DND-41 (cell line): Measurements from ENCODE around the gene NDOR1.

ENCODE experiments used
- ATAC-seq: fragments of 200-7000 bp; cut with Tn5 transposase; 3 replicates; pipeline ENCODE4 v1.9.1; 2021; ENCODE audit warnings: low read depth; ENCODE audit not compliant: insufficient read depth
- DNase-seq: peaks from one replicate; pipeline ENCODE4 v3.0.0-alpha.2; 2020
- H2AFZ ChIP-seq: 2 replicates; pipeline ENCODE4 v1.6.0; 2012; ENCODE audit warnings: low read depth, low read length
- H3K27ac ChIP-seq: 2 replicates; pipeline ENCODE4 v1.5.1; 2012; ENCODE audit warnings: low read length, inconsistent platforms
- H3K27me3 ChIP-seq: fragments of 200-600 bp; sonication (generic); 2 replicates; pipeline ENCODE4 v1.6.0; 2012; ENCODE audit warnings: low read length, mild to moderate bottlenecking, inconsistent platforms; ENCODE audit not compliant: insufficient read depth, poor library complexity
- H3K36me3 ChIP-seq: 2 replicates; pipeline ENCODE4 v1.5.1; 2012; ENCODE audit warnings: low read length, inconsistent platforms; ENCODE audit not compliant: insufficient read depth
- H3K4me1 ChIP-seq: 2 replicates; pipeline ENCODE4 v1.5.1; 2012; ENCODE audit warnings: mild to moderate bottlenecking, low read length; ENCODE audit not compliant: insufficient read depth
- H3K4me2 ChIP-seq: 2 replicates; pipeline ENCODE4 v1.6.0; 2012; ENCODE audit warnings: mild to moderate bottlenecking, moderate library complexity, low read length, inconsistent platforms; ENCODE audit not compliant: insufficient read depth
- H3K4me3 ChIP-seq, 2 experiments: fragments of 200-600 bp in 1 of 2; shearing (Covaris generic) in 1 of 2; 2 replicates each; pipeline ENCODE4 v1.5.1; 2012 to 2016; ENCODE audit warnings: inconsistent platforms in 2 of 2, low read length in 2 of 2, mild to moderate bottlenecking in 2 of 2, low read depth in 1 of 2, moderate library complexity in 1 of 2
- H3K79me2 ChIP-seq: 2 replicates; pipeline ENCODE4 v1.6.0; 2012; ENCODE audit warnings: low read length, inconsistent platforms; ENCODE audit not compliant: insufficient read depth
- H3K9ac ChIP-seq: 2 replicates; pipeline ENCODE4 v1.6.0; 2012; ENCODE audit warnings: low read depth, mild to moderate bottlenecking, inconsistent platforms, low read length, moderate library complexity
- H3K9me3 ChIP-seq: 2 replicates; pipeline ENCODE4 v1.5.1; 2012; ENCODE audit warnings: low read length, moderate library complexity, mild to moderate bottlenecking, inconsistent platforms; ENCODE audit not compliant: insufficient read depth, severe bottlenecking
- H4K20me1 ChIP-seq: 2 replicates; pipeline ENCODE4 v1.6.0; 2012; ENCODE audit warnings: low read length; ENCODE audit not compliant: insufficient read depth
- EZH2 ChIP-seq: IDR thresholded peaks from 3 replicates; pipeline ENCODE4 v1.6.1; 2012; ENCODE audit warnings: borderline replicate concordance, low read depth, mild to moderate bottlenecking, moderate library complexity, low read length, inconsistent platforms; ENCODE audit not compliant: severe bottlenecking
- TF ChIP-seq, protein P1 (sequence below): IDR thresholded peaks from 2 replicates; pipeline ENCODE4 v1.5.1; 2012; ENCODE audit warnings: borderline replicate concordance, low read length, moderate library complexity, mild to moderate bottlenecking; ENCODE audit not compliant: poor library complexity, severe bottlenecking; ENCODE audit errors: extremely low read depth

The NDOR1 gene

DNA sequence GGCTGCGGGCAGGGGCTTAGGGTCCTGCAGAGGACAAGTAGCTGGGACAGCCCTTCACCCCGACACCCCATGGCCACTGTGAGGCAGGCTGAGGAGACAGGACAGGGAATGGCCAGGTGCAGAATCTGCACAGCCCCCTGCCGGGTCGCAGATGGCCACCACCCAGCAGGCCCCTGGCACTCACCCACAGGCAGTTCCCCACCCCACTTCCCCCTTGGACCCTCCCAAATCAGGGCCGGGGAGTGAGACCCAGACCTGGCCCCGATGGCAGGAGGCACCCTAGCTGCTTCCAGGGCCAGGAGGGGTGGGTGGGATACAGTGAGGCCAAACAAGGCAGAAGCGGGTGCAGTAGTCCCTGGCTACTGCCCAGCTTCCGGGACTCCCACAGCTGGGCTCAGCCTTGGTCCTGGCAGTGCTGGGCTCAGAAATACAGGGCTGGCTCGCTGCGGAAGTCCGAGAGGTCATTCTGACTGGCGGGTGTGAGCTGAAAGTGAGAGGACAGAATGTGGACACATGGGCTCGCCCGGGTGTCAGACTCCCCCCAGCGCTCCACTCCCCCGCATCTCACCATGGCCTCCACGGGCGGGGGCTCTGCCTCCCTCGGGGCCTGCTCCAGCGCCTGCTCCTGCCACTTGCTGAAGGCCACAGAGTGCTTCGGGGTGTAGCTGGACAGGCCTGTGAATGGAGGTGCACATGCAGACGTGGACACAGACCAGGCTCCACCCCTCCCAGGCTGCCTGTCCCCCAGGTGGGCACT lies 13.6 kb upstream of the NDOR1 start:
- peaks cover 30% of the 10 kb centered on the region for H3K4me1 ChIP-seq
- DNase-seq (no peak), ATAC-seq (no peak)
- H4K20me1 ChIP-seq = peaks cover 31% of the 10 kb centered on the region
- H3K4me3 ChIP-seq = no peak overlapping the region
- peaks cover 34% of the 10 kb centered on the region for H3K79me2 ChIP-seq
- TF ChIP-seq, protein P1, sequence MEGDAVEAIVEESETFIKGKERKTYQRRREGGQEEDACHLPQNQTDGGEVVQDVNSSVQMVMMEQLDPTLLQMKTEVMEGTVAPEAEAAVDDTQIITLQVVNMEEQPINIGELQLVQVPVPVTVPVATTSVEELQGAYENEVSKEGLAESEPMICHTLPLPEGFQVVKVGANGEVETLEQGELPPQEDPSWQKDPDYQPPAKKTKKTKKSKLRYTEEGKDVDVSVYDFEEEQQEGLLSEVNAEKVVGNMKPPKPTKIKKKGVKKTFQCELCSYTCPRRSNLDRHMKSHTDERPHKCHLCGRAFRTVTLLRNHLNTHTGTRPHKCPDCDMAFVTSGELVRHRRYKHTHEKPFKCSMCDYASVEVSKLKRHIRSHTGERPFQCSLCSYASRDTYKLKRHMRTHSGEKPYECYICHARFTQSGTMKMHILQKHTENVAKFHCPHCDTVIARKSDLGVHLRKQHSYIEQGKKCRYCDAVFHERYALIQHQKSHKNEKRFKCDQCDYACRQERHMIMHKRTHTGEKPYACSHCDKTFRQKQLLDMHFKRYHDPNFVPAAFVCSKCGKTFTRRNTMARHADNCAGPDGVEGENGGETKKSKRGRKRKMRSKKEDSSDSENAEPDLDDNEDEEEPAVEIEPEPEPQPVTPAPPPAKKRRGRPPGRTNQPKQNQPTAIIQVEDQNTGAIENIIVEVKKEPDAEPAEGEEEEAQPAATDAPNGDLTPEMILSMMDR = no peak
- no peak for TF ChIP-seq EZH2
- no peak overlapping the region for H3K9ac ChIP-seq
- H3K4me2 ChIP-seq = no peak overlapping the region
- no peak overlapping the region for H3K27ac ChIP-seq
- H3K36me3 ChIP-seq = peaks cover 32% of the 10 kb centered on the region
- no peaks in the 10 kb centered on the region for H3K9me3 ChIP-seq
- H2AFZ ChIP-seq = no peak overlapping the region
- no peaks in the 10 kb centered on the region for H3K27me3 ChIP-seq

DNA sequence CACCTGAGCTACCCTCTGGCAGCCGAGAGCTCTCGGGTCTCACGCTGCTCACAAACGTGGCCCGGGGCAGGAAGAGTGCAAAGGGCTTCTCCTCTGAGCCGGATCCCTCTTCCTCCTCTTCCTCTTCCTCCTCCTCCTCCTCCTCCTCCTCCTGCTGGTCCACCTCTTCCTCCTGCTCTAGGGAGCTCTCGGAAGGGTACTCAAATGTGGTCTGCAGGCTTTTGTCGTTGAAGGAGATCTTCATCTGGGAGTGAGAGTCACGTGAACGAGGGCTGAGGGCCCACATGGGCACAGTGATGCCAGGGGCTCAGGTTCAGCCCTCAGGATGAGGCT lies 13.1 kb upstream of the NDOR1 start:
- Histone ChIP-seq H3K4me1 (peaks cover 26% of the 10 kb centered on the region), H3K9me3 (no peaks in the 10 kb centered on the region), H3K27ac (no peak overlapping the region), H3K36me3 (peaks cover 28% of the 10 kb centered on the region), H3K9ac (no peak overlapping the region), H3K4me3 (no peak overlapping the region), H2AFZ (no peak overlapping the region), H3K79me2 (peaks cover 30% of the 10 kb centered on the region), H4K20me1 (peaks cover 29% of the 10 kb centered on the region), H3K4me2 (no peak overlapping the region), H3K27me3 (no peaks in the 10 kb centered on the region)
- no peak for ATAC-seq
- no peak for DNase-seq
- TF ChIP-seq, protein P1 = no peak
- no peak for TF ChIP-seq EZH2

DNA sequence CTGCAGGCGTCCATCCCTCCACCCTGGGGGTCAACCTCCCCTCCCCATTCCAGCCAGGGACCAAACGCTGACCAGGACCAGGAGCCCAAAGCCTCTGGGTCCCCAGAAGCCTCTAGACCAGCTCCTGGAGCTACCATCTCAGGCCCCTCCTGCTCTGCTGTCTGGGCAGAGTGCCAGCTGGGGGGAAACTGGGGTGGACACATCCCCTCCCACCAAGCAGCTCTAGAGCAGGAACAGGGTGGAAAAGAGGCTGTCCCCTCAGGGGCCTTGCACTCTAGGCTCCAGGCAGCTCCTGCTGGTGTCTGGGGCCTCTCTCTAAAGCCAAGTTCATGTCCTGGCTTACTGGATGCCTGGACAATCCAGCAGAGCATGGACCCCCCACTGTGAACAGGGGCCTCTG lies 12.6 kb upstream of the NDOR1 start:
- H3K4me3 ChIP-seq = no peak overlapping the region
- peaks cover 26% of the 10 kb centered on the region for H3K4me1 ChIP-seq
- peaks cover 28% of the 10 kb centered on the region for H3K36me3 ChIP-seq
- H3K27me3 ChIP-seq = no peaks in the 10 kb centered on the region
- TF ChIP-seq EZH2 = no peak
- TF ChIP-seq, protein P1 = no peak
- H3K9me3 ChIP-seq = no peaks in the 10 kb centered on the region
- peaks cover 34% of the 10 kb centered on the region for H4K20me1 ChIP-seq
- DNase-seq (no peak), ATAC-seq (no peak)
- H3K27ac ChIP-seq = no peak overlapping the region
- peaks cover 30% of the 10 kb centered on the region for H3K79me2 ChIP-seq
- H2AFZ ChIP-seq = no peak overlapping the region
- no peak overlapping the region for H3K9ac ChIP-seq
- H3K4me2 ChIP-seq = no peak overlapping the region

DNA sequence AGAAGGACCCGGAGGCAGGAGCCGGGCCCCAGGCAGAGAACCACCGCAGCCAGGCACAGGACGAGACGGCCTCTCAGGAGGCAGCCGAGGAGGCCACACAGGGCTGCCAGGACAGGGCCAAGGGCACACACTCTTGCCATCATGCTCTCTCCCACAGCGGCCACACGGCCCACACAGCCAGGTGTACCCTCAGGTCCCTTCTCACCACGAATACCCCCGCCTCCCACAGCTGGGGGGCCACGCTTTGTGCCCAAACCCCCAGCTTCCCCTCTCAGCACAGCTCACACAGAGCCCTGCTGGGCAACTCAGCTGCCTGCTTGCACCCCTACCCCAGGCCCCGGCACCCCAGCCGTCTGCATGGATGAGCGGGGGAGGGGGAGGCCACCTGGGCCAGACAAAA lies 11.7 kb upstream of the NDOR1 start:
- H4K20me1 ChIP-seq = peaks cover 36% of the 10 kb centered on the region
- DNase-seq (no peak), ATAC-seq (no peak)
- no peaks in the 10 kb centered on the region for H3K27me3 ChIP-seq
- no peaks in the 10 kb centered on the region for H3K9me3 ChIP-seq
- no peak overlapping the region for H2AFZ ChIP-seq
- no peak overlapping the region for H3K27ac ChIP-seq
- H3K4me3 ChIP-seq = no peak overlapping the region
- no peak overlapping the region for H3K4me2 ChIP-seq
- H3K4me1 ChIP-seq = peaks cover 35% of the 10 kb centered on the region
- H3K36me3 ChIP-seq = peaks cover 27% of the 10 kb centered on the region
- H3K9ac ChIP-seq = no peak overlapping the region
- TF ChIP-seq EZH2 = no peak
- TF ChIP-seq, protein P1 = no peak
- H3K79me2 ChIP-seq = peaks cover 22% of the 10 kb centered on the region
